ENCODE results near the gene DLG1.

Gene DLG1

DNA sequence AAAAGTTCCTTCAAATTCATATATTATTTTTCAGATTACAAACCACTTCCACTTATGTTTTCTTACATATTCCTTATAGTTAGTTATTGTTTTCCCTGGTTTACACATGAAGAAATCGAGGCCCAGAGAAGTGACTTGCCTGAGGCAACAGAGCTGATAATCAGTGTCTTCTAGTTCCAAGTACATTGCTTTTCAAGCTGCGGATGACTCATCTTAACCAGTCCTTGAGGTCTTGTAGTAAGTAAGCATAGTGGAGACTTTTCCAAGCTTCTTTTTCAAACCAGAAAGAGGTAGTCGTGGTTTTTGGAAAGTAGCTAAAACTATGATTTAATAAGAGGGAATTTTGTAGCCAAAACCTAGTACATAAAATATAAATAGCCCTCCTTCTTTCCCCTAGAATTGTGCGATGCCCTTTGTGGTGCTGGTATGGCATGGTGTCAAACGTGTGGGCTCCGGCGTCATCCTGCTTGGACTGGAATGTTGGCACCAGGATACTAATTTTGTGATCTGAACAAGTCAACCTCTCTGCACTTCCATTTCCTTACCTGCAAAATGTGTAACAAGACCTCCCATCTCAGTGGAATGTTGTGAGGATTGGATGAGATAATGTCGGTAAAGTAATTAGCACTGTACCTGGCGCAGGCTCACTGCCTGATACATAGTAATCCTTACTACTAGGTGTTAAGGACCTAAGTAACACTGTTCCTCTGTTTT lies 19.0 kb upstream of the DLG1 start:
- no peak for DNase-seq (ENCODE audit: low spot score)

DNA sequence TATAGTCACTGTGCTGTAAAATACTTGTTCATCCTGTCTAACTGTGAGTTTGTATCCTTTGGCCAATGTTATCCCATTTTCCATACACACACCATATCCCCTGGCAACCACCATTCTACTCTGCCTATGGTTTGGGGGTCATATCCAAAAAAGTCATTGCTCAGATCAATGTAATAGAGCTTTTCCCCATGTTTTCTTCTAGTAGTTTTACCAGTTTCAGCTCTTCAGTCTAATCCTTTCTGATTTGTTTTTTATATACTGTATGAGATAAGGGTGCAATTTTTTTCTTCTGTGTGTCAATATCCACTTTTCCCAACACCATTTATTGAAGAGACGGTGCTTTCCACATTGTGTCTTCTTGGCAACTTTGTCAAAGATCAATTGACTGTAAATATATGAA lies 14.0 kb upstream of the DLG1 start:
- no peak for DNase-seq (ENCODE audit: low spot score)

DNA sequence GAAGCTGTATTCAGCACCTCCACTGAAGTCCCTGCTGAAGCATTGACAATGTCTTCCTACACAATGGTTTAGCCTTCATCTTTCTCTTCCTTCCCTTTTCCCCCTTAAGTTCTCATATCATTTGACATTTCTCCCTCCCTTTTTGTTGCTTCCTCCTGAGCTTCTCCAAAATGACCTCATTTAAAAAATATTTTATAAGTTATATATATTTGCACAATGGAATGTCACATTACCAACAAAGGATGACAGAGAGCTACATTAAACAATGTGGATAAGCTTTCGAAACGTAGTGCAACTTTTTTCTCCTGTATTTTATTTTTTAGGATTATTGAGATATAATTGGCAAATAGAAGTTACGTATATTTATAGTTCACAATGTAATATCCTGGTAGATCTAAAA lies 13.2 kb upstream of the DLG1 start:
- DNase-seq (ENCODE audit: low spot score): no peak

DNA sequence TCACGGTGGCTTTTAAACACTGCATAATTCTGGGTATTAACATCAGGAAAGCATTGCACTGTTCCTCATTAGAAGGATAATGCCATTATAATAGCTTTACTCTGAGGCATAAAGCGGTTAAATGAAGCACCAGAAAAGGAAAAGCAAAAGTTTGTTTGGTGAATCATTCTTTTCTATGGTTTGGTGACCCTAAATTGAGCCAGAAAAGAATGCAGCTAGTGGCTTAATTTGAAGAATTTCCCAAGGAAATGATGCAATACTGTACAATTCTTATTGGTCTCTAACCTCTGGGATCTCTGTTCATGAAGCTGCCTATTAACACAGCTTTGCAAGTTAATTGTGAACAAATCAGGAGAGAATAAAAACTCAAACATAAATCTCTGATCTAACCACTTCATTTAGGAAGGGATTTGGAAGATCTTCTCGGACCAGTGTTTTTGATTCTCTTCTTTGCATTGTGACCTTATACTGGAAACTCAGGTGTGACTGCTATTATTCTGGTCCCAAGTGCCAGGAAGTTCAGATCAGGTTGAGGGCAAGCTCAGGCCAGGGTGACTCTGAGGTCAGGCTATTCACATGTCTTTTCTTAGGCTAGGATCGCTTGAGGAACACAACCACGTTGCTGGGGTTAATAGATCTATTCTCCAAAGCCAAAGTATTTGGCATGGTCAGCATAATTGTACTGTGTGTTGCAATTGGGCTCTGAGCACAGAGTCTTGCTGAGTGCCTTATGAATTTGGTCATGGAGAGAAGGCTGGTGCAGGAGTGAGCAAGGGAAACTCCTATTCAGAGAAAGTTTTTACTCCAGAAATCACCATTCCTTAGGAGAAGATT lies 11.3 kb upstream of the DLG1 start:
- DNase-seq (ENCODE audit: low spot score): peak; percentile 39

DNA sequence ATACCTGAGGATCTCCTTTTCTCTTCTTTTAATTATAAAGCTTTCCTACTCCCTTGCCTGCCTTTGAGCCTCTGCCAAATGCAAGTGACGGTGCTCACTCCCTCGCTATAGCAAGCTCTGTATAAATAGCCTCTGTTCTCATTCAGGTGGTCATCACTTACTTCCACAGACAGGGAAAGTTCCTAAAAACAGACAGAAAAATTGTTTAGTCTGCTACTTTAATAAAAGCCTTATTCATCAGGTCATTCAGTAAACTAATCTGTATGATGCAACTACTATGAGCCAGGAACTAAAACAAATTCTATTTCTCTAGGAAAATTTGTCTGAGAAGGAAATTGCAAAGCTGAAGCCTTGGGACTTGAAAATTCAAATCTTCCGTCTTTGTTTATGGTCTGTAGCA lies 10.2 kb upstream of the DLG1 start:
- no peak for DNase-seq (ENCODE audit: low spot score)

DNA sequence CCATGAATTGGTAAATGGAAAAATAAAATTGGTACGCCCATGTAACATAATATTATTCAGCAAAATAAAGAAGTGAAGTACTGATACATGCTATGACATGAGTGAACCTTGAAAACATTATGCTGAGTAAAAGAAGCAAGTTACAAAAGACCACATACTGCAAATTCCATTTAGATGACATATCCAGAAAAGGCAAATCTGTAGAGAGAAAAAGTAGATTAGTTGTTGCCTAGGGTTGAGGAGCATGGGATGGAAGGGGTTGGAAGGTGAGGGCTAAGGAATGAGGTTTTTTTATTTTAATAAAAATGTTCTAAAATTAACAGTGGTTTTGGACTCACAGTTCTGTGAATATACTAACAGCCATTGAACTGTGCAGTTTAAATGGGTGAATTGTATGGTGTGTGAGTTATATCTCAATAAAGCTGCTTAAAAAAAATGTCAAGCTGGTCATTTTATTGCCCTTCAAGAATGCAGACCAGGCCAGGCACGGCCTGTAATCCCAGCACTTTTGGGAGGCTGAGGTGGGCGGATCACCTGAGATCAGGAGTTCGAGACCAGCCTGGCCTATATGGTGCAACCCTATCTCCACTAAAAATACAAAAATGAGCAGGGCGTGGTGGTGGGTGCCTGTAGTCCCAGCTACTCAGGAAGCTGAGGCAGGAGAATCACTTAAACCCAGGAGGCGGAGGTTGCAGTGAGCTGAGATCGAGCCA lies 8.1 kb upstream of the DLG1 start:
- DNase-seq (ENCODE audit: low spot score): no peak

DNA sequence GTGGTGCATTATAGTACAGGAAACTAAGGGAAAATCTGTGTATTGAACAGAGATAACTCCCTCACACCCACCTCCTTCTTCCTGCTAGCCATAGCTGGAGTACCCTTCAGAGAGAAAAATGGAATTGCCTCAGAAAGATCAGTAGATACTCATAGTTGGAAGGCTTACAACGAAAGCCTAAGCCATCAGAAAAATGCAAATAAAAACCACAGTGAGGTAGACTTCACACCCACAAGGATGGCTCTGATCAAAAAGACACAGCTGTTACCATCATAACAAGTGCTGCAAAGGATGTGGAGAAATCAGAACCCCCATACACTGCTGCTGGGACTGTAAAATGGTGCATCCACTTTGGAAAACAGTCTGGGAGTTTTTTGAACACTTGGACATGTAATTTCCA lies 7.4 kb upstream of the DLG1 start:
- DNase-seq (ENCODE audit: low spot score): no peak

DNA sequence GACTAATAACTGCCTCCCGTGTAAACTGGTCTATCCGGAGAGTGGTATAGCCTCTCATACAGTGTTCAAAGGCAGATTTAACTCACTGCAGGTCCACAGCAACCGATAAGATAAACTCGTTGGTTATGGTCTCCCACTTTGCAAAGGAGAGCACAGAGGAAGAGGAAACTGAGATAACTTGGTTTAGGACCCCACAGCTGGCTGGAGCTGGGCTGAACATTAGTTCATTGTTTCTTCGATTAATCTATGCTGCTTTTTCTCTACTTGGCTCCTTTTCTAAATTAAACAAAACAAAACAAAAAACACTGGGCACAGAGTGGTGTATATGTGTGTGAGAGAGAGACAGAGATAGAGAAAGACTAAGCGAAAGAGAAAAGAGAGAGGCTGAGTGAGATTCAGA lies 5.0 kb upstream of the DLG1 start:
- DNase-seq (ENCODE audit: low spot score): no peak

DNA sequence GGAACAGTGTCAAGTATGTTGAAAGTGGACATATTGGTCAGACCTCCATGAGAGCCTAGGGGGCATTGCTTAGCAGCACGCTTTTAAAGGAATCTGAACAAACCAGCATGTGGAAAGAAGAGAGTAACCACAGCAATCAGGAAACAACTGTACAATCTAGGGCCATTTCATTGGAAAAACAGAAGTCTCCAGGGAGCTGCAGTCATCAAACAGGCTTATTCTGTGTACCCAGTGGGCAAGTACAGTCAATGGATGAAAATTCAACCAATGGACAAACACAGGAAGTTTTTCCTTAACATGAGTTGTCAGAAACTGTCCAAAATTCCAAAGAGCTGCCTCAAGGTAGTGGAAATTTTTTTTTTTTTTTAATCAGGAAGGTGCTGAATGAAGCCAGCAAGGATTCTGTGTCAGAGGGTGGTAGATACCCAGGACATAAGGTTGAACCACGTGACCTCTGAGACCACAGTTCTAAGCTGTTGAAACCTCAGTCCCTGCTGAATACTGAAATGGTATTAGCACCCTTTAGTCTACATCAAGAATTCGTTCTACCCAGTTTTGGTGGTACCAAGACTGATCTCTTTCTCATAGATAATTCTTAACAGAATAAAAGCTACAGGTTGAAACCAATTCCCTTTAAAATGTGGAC lies 4.4 kb upstream of the DLG1 start:
- no peak for DNase-seq (ENCODE audit: low spot score)

DNA sequence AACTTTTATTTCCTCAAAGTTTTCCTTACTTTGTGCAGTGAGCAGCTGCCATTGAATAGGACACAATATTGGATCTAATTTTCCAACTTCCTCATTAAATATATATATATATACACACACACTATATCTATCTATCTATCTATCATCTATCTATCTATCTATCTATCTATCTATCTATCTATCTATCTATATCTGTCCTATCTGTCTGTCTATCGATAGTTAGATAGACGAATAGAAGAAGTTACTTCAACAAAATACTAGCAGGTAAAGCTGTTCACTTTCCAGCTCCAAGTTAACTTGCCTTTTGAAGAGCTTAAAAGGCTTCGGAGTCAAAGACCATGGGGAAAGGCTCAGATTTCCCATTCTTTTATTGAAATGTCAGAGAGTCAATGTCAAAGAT lies 3.6 kb upstream of the DLG1 start:
- no peak for DNase-seq (ENCODE audit: low spot score)

DNA sequence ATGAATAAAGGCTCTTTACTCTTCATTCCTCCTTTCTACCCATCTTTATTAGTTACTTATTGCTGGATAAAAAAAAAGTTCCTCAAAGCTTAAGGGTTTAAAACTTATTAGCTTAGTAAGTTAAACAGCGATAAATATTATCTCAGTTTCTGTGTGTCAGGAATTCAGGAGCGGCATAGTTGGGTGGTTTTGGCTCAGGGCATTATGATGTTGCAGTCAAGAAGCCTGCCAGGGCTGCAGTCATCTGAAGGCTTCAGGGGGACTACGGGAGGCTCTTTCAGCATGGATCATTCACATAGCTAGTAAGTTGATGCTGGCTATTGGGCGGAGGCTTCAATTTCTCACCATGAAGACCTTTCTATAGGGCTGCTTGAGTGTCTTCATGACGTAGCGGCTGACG lies 1.9 kb upstream of the DLG1 start:
- no peak for DNase-seq (ENCODE audit: low spot score)

DNA sequence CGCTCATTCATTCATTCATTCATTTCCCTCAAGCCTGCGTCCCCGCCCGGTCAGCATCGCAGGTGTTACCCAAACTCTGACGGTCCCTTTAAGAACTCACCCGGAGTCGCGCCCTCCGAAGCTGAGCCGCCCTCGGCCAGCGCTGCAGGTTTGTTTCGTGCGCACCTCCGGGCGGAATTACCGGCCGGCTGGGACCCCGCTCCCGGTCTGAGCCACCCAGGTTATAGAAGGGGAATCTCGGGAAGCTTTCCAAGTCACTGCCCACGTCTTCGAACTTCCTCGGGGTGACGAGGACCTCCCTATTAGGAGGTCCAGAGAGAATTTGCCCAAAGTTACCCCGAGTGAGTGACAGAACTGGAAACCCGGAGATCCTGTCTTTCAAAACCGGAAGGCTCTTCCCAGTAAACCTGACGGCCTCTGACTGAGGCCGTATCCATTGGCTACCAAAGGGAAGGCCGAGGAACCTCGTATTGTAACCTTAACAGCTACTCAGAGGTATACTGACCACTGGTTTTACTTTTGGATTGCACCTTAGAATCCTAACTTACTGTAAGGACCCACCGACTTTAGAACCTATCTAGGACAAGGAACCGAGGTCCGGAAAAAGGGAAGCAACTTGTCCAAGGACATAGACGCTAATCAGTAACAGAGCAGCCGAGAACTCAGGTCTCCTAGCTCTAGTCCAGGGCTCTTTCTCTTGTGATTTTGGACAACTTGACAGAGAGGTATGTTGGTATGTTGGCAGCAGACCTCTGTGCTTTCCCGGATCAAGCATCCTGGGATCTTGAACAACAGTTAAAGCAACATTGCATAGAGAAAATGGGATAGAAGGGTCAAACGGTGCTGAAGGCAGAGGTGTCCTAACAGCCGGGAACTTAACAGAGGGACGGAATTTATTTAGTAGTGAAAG lies 788 bp upstream of the DLG1 start:
- peak; percentile 74 for DNase-seq (ENCODE audit: low spot score)

DNA sequence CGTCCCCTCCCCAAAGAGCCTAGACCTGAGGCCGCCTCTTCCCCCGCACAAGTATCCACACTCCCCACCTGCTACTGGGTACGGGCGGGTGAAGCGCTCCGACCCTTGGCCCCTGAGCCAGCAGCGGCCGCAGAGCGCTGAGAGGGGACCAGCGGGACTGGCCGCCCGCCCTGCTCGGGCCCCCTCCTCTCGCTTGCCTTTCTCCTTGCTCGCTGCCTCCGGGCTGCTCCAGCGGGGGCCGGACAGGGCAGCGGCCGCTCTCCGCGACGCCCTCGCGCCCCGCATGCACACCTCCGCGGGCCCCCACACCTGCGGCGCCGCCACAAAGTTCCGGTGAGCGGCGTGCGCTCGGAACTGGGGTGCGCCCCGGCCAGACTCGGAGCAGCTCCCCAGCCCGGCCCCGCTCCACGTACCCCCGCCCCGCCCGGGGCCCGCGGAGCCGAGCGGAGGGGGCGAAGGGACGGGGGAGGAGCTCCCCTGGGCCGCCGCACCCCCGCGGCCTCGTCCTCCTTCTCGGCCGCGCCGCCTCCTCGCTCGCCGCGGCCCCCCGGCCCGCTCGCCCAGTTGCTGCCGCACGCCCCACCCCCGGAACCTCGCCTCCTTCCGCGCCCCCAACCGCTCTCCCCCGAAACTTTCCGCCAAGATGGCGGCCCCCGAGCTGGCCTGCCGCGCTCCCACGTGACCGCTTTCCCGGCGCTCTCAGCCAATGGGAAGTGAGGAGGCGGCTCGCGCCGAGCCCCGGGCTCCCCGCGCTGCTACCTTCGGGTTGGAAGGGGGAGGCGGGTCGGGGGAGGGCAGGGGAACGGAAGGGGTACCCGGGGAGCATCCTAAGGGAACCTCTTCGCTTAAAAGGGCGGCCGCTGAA lies 704 bp downstream of the DLG1 start:
- peak; percentile 97 for DNase-seq (ENCODE audit: low spot score)

DNA sequence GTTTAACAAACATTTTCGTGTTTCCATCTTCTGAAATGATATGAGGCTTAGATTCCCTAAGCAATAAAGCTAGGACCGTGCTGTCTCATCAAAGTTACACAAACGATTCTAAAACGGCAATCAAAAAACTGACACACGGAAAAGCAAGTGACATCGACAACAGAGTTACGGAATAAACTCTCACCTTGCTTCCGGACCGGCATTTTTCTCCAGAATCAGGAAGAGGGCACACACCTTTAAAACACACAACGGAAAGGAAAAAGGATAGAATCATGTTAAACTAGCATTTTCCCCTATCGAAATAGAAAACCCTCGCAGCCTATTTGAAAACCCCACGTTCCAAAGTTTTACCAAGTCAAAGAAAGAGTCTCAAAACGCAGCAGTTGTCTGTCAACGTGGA lies 1.4 kb downstream of the DLG1 start:
- DNase-seq (ENCODE audit: low spot score): peak; percentile 6

DNA sequence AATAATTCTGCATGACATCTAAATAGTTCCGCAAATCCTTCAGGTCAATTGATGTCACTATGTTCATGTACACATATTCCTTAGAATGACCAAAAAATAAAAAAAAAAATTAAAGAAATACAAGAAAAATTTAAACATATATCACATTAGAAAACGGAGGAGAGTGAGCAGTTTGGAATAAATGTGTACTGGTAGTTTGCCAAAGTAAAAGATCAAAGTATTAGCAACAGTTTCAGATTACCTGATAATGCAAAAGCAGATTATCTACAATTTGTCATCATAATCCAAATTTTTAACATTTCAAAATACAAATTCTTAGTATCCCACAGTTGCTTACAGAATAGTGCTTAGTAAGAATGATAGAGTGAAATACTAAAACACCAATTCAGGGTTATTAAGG lies 1.9 kb downstream of the DLG1 start:
- no peak for DNase-seq (ENCODE audit: low spot score)

DNA sequence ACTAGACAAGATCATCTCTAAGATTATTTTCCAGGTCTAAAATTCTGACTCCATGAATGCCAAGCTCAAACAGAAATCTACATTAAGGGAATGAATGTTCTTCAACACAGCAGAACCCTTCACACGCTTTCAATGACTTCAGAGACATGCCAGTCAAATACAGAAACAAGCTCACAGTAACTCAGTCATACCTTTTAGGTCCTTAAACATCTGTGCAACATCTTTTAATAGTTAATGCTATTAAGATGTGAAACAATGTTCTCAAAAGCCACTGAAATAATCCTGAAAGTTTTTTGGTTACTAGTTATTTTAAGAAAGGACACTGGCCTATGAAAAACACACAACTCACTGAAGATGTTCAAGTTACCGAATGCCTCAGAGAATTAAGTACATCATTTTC lies 2.5 kb downstream of the DLG1 start:
- no peak for DNase-seq (ENCODE audit: low spot score)

DNA sequence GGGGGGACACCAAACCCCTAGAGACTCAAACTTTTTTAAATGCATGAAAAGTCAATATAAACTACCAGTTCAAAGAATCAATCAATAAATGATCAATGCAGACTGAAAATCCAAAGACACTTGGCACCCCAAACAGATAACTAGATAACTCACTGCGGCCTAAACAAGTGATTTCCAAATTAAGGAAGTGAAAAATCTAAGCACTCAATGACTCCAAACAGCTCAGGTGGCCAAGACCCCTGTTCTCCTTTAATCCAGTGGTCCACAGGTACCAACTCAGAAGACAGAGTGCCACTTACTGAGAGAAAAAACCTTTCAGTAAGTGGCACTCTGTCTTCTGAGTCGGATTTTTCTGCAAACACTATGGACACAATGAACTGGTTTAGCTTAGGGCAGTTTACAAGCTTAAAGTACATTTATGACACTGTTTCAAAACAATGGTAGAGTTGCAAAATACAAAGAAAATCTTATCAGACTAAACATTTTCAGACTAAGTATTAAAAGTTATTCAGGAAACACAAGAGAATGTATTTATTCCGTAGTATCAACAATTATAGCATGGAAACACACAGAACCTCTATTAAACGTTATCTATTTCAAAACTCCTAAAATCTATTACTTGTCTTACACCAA lies 4.7 kb downstream of the DLG1 start:
- DNase-seq (ENCODE audit: low spot score): no peak

DNA sequence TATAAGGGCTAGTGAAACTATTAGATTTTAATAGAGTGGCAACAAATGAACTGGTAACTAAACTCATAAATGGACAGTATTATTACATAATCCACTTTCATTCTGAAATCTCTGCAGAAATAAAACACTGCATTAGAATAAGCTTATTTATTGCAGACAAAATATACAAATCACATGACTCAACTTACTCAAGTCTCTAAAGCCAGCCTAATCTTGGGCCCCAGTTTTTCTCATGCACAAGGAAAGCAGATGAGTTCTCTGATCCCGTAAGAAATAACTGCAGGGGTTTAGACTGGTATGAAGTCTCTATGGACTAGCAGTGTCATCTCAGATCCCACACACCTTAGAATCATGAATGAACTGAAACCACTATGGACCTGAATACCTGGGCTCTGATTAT lies 5.8 kb downstream of the DLG1 start:
- no peak for DNase-seq (ENCODE audit: low spot score)

DNA sequence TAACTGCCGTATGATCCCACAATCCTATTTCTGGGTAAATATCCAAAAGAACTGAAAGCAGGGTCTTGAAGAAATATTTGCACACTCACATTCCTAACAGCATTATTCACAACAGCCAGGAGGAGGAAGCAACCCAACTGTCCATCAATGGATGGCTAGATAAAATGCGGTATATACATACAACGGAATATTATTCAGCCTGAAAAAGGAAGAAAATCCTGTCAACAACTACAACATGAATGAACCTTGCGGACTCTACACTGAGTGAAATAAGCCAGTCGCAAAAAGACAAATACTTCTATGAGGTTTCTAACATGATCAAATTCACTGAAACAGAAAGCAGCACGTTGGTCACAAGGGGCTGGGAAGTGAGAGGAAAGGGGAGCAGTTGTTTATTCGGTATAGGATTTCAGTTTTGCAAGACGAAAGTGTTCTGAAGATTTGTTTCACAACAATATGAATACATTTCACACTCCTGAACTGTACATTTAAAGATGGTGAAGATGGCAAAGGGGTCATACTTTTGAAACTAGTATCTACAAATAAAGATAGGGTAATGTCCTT lies 6.2 kb downstream of the DLG1 start:
- DNase-seq (ENCODE audit: low spot score): no peak

DNA sequence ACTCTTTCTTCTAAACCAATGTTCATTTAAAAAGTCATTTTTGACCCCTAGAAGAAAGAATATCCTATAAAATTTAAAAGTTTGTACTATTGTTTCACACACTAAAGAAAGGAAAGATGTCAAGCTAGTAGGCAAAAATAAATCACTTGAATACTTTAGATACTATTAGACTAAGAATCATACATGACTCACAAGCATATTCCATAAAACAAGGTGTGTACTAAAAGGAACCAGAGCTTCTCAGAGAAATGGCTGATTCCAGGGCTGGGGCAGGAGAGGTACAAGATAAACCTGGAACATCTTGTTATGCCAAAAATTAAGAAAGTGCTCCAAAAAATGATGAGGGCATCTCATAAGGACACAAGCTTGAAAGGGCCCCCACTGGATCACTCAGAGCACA lies 8.7 kb downstream of the DLG1 start:
- no peak for DNase-seq (ENCODE audit: low spot score)

All from iPS-NIHi11 (cell line).